ENCODE measurements around the gene MFNG.

The MFNG gene

DNA sequence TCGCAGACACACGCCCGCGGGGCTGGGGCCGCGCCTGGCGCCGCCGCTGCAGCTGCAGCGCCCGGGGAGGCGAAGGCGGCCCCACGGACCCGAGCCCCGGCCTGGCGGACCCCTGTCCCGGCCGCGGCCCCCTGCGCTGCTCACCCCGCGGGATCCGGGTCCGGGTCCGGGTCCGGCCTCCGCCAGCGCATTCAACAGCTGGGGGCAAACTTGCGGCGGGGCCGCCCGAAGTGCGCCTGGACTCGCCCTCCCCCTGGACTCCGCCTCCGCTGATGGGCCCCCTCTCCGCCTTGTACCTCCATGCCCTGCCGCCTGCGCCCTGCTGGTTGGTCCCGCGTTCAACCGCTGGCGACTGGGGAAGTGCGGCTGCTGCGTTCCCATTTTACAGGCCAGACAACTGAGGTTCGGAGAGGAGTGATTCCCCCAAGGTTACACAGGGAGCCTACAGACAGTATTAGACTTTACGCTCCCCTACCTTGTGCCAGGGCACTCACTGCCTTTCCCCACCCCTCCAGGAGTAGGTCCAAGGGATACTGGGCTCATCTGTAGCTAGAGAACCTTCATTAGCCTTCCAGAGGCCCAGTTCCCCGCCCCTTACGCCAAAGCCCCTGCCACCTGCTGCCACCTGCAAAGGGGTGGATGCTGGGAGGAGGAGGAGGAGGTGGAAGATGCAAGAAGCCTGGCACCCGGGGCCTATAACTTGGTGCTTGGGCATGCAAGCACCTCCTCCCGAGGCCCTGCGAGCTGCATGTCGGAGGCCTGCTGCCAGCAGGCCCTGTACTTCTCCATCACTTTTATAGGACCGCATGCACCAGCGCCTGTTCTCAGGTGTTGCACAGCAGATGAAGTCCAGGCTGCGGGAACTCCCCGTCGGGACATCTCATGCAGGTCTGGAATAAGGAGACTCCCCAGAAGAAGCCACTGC is 58.2 kb downstream of the MFNG start:
- H3K4me3 ChIP-seq (ENCODE audit: low read depth, low read length), result peak overlapping the region; percentile 57
- ChIA-PET CTCF (interaction anchor here (0.6 to 7.3 kb wide), 22 partner anchors 8 to 123 kb away, joined by 3 to 105 read pairs (median 7); no protein-coding TSS in a partner anchor), POLR2A (no interaction called here)
- TF ChIP-seq, protein P1, sequence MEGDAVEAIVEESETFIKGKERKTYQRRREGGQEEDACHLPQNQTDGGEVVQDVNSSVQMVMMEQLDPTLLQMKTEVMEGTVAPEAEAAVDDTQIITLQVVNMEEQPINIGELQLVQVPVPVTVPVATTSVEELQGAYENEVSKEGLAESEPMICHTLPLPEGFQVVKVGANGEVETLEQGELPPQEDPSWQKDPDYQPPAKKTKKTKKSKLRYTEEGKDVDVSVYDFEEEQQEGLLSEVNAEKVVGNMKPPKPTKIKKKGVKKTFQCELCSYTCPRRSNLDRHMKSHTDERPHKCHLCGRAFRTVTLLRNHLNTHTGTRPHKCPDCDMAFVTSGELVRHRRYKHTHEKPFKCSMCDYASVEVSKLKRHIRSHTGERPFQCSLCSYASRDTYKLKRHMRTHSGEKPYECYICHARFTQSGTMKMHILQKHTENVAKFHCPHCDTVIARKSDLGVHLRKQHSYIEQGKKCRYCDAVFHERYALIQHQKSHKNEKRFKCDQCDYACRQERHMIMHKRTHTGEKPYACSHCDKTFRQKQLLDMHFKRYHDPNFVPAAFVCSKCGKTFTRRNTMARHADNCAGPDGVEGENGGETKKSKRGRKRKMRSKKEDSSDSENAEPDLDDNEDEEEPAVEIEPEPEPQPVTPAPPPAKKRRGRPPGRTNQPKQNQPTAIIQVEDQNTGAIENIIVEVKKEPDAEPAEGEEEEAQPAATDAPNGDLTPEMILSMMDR (IDR thresholded peaks at IDR 0.05; ENCODE audit: insufficient read depth, low read length, missing control alignments), result no peak
- DNase-seq (ENCODE audit: low read depth, low spot score), result no peak

DNA sequence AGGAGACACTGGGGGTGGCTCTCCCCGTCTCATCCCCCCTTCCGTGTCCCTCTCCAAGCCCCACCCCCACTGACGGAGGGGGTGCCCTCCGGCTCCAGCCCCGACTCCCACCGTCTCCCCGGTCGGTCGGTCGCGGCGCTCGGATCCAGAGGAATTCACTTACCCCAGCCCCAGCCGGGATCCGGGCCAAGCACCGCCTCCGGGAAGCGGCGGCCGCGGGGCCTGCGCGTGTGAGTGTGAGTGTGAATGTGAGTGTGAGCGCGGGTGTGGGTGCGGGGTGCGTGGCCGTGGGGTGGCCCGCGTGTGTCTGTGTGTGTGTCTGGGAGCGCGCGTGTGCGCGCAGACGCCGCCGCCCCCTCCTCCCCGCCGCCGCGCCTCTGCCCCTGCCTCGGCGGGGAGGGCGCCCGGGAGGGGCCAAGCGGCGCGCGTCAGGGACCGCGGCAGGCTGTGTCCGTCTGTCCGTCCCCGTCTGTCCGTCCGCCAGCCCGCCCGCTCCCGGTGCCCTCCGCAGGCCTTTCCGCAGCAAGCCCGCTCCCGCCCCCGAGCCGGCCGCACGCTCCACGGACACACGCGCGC is 59.0 kb downstream of the MFNG start, which contains the start of gene ELFN2:
TSS of gene ELFN2 (minus strand) at position 345 of the 576 bp plus-strand sequence. CDS start 51,945 bp downstream, outside the sequence.
- ChIA-PET CTCF (interaction anchor here (1.6 to 7.3 kb wide), 2 partner anchors 22 to 111 kb away, joined by 4 to 105 read pairs; no protein-coding TSS in a partner anchor), POLR2A (no interaction called here)
- DNase-seq (ENCODE audit: low read depth, low spot score), result no peak
- H3K4me3 ChIP-seq (ENCODE audit: low read depth, low read length), result peak within 1 kb of the TSS; percentile 57
- TF ChIP-seq, protein P1 (IDR thresholded peaks at IDR 0.05; ENCODE audit: insufficient read depth, low read length, missing control alignments), result no peak

DNA sequence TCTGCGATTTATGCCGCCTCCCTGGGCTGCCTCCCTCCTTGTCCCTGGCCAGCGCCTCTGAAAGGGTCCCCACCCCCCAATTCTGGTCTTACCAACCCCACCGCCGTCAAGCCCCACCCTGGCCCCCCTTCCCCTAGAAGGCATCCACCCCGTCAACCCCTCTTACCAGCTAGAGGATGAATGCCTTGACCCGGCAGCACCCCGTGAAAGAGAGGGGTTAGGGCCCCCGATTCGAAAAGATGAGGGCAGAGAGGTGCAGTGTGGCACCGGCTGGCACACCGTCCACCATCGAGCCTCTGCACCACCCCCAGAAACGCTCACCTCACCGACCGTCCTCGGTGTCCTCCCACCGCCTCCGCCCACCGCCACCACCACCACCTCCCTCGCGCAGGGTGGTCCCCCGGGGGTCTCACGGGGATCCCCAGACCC is 59.5 kb downstream of the MFNG start:
- TF ChIP-seq, protein P1 (IDR thresholded peaks at IDR 0.05; ENCODE audit: insufficient read depth, low read length, missing control alignments), result no peak
- ChIA-PET CTCF (interaction anchor here (7.3 kb wide), 1 partner anchor 110 kb away, joined by 105 read pairs; no protein-coding TSS in a partner anchor), POLR2A (no interaction called here)
- peak overlapping the region; percentile 57 for H3K4me3 ChIP-seq (ENCODE audit: low read depth, low read length)
- no peak for DNase-seq (ENCODE audit: low read depth, low spot score)

DNA sequence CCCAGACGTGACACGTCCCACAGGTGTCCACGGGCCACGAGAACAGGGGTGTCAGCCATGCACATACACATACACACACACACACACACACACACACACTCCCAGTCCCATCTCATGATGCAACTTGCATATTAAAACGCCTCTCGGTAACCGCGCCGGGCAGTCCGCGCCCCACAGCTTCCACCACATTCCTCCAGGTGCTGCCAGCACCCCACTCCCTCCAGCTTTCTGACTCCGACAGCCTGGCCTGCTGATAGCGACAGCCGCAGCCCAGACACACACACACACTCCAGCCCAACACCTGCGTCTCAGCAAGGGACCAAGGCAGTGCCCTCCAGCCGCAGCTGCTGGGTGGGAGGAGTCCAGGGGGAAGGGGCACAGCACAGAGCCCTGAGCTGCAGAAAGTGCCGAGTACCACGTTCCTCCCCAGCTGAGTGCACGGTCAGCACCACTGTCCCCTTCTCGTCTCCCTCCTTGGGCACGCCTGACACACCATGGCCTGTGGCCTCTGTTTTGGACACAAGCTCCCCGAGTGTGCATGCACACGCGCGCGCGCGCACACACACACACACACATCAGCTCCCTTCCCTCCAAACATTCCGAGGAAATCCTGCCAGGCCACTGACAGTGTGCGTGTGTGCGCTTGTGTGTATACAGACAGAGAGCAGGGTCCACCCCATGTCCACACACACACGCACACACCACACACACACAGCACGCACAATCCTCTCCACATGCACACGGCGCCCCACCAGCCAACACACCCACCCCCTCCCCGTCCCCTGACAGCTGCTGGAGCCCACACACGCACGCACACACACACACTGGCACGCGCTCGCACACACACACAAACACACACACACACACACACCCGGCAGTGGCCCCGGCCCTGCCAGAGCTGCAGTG is 60.1 kb downstream of the MFNG start:
- no peak for DNase-seq (ENCODE audit: low read depth, low spot score)
- TF ChIP-seq, protein P1 (IDR thresholded peaks at IDR 0.05; ENCODE audit: insufficient read depth, low read length, missing control alignments), result no peak
- ChIA-PET CTCF (interaction anchor here (7.3 kb wide), 1 partner anchor 110 kb away, joined by 105 read pairs; no protein-coding TSS in a partner anchor), POLR2A (no interaction called here)
- peak overlapping the region; percentile 57 for H3K4me3 ChIP-seq (ENCODE audit: low read depth, low read length)

DNA sequence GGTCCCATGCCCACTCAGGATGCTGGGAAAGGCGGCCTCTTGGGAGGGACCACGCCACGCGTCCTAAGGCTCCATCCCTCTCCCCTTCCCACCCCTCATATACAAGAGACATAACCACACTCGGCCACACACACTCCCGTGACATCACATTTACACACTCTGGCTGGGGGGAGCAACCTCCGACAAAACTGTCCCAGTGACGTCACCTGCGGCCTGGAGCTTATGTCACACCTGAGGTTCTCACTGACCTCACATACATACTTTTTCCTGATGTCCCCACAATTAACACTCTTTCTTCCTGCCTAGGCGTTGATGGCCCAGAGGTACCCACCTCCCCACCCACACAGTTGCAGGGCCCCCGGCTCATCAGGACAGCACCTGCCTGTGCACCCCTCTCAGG is 60.8 kb downstream of the MFNG start:
- CTCF ChIA-PET, result interaction anchor here (1.0 kb wide), 1 partner anchor 11 kb away, joined by 3 read pairs; no protein-coding TSS in a partner anchor
- no peak for DNase-seq (ENCODE audit: low read depth, low spot score)
- H3K4me3 ChIP-seq (ENCODE audit: low read depth, low read length), result no peak overlapping the region
- POLR2A ChIA-PET, result no interaction called here
- TF ChIP-seq, protein P1 (IDR thresholded peaks at IDR 0.05; ENCODE audit: insufficient read depth, low read length, missing control alignments), result no peak

All from AG04449 (cell line).